ENCODE results near the gene TIMP2. TPM values are rescaled to one million over a fixed set of nuclear protein-coding genes. Genes with fewer than 3 reads are reported as not detected.

Gene TIMP2
- total and polyA plus RNA-seq, 2 experiments from 2014 or later, result 10.6 to 22.5 TPM

DNA sequence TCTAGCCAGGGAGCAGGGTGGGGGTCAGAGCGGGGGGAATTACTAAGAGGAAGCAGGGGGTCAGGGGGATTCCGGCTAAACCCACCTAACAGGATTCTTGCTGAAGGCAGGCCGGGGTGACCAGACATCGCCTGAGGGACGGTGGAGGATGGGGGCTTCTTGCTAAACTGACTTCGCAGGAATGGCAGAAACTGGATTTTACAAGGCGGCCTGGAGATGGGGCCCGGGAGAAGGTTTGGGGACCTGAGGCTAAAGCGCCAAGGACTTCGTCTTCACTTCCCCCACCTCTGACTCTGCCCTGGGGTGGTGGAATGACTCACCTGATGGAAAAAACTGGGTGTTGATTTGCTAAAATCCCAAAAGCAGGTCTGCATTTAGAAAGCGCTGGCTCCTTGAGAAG, 31.1 kb upstream of the TIMP2 start:
- Histone ChIP-seq H3K27ac (ENCODE audit: low read depth) (no peak overlapping the region), H3K27me3 (ENCODE audit: insufficient read depth) (no peaks in the 10 kb centered on the region), H2AFZ (0 out of 2 replicates have a peak overlapping the region, but pooled peaks have one; percentile 18), H3K4me2 (no peak overlapping the region), H3K9me2 (ENCODE audit: insufficient read depth) (no peaks in the 10 kb centered on the region), H3K79me2 (replicated peaks; ENCODE audit: insufficient read depth) (no peaks in the 10 kb centered on the region), H3F3A (replicated peaks; ENCODE audit: low read depth) (no peaks in the 10 kb centered on the region), H3K4me1 (ENCODE audit: insufficient read depth) (no peaks in the 10 kb centered on the region), H3K36me3 (ENCODE audit: insufficient read depth) (no peaks in the 10 kb centered on the region), H4K20me1 (replicated peaks; ENCODE audit: insufficient read depth) (no peaks in the 10 kb centered on the region; the same call in 1 of the 2 replicates), H3K4me3 (no peak overlapping the region)
- H3K36me3 Mint-ChIP-seq (ENCODE audit: low read depth), result 0 out of 3 replicates have a peak, but pooled peaks cover 1% of the 10 kb centered on the region
- H3K4me1 Mint-ChIP-seq, result peaks cover 7% of the 10 kb centered on the region; the same call in 2 of the 3 replicates
- H3K4me3 Mint-ChIP-seq, result no peak overlapping the region
- H3K27me3 Mint-ChIP-seq (ENCODE audit: insufficient read depth, low read depth, poor library complexity), result peaks cover 12% of the 10 kb centered on the region
- DNase-seq (ENCODE audit: low spot score) (no peak), ATAC-seq (no peak)
- peaks cover 4% of the 10 kb centered on the region; the same call in 2 of the 3 replicates for H3K9me3 Mint-ChIP-seq
- no peak for TF ChIP-seq JUNB (IDR thresholded peaks at IDR 0.05; ENCODE audit: unreplicated experiment)
- no peak for TF ChIP-seq ZNF331 (CRISPR knock-in tag; IDR thresholded peaks at IDR 0.05; ENCODE audit: low read depth)
- no peak for TF ChIP-seq STAT1 (IDR thresholded peaks at IDR 0.05; ENCODE audit: unreplicated experiment)
- TF ChIP-seq EZH2 (IDR thresholded peaks at IDR 0.05; ENCODE audit: low read depth, unreplicated experiment), result no peak
- TF ChIP-seq EZH2phosphoT487 (IDR thresholded peaks at IDR 0.05; ENCODE audit: unreplicated experiment), result no peak
- TF ChIP-seq, protein P1, sequence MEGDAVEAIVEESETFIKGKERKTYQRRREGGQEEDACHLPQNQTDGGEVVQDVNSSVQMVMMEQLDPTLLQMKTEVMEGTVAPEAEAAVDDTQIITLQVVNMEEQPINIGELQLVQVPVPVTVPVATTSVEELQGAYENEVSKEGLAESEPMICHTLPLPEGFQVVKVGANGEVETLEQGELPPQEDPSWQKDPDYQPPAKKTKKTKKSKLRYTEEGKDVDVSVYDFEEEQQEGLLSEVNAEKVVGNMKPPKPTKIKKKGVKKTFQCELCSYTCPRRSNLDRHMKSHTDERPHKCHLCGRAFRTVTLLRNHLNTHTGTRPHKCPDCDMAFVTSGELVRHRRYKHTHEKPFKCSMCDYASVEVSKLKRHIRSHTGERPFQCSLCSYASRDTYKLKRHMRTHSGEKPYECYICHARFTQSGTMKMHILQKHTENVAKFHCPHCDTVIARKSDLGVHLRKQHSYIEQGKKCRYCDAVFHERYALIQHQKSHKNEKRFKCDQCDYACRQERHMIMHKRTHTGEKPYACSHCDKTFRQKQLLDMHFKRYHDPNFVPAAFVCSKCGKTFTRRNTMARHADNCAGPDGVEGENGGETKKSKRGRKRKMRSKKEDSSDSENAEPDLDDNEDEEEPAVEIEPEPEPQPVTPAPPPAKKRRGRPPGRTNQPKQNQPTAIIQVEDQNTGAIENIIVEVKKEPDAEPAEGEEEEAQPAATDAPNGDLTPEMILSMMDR (conservative IDR thresholded peaks at IDR 0.05; ENCODE audit: low read depth in 2 of 2), result no peak
- TF ChIP-seq, protein P2, sequence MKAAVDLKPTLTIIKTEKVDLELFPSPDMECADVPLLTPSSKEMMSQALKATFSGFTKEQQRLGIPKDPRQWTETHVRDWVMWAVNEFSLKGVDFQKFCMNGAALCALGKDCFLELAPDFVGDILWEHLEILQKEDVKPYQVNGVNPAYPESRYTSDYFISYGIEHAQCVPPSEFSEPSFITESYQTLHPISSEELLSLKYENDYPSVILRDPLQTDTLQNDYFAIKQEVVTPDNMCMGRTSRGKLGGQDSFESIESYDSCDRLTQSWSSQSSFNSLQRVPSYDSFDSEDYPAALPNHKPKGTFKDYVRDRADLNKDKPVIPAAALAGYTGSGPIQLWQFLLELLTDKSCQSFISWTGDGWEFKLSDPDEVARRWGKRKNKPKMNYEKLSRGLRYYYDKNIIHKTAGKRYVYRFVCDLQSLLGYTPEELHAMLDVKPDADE (IDR thresholded peaks at IDR 0.05), result no peak
- TF ChIP-seq, protein P3, sequence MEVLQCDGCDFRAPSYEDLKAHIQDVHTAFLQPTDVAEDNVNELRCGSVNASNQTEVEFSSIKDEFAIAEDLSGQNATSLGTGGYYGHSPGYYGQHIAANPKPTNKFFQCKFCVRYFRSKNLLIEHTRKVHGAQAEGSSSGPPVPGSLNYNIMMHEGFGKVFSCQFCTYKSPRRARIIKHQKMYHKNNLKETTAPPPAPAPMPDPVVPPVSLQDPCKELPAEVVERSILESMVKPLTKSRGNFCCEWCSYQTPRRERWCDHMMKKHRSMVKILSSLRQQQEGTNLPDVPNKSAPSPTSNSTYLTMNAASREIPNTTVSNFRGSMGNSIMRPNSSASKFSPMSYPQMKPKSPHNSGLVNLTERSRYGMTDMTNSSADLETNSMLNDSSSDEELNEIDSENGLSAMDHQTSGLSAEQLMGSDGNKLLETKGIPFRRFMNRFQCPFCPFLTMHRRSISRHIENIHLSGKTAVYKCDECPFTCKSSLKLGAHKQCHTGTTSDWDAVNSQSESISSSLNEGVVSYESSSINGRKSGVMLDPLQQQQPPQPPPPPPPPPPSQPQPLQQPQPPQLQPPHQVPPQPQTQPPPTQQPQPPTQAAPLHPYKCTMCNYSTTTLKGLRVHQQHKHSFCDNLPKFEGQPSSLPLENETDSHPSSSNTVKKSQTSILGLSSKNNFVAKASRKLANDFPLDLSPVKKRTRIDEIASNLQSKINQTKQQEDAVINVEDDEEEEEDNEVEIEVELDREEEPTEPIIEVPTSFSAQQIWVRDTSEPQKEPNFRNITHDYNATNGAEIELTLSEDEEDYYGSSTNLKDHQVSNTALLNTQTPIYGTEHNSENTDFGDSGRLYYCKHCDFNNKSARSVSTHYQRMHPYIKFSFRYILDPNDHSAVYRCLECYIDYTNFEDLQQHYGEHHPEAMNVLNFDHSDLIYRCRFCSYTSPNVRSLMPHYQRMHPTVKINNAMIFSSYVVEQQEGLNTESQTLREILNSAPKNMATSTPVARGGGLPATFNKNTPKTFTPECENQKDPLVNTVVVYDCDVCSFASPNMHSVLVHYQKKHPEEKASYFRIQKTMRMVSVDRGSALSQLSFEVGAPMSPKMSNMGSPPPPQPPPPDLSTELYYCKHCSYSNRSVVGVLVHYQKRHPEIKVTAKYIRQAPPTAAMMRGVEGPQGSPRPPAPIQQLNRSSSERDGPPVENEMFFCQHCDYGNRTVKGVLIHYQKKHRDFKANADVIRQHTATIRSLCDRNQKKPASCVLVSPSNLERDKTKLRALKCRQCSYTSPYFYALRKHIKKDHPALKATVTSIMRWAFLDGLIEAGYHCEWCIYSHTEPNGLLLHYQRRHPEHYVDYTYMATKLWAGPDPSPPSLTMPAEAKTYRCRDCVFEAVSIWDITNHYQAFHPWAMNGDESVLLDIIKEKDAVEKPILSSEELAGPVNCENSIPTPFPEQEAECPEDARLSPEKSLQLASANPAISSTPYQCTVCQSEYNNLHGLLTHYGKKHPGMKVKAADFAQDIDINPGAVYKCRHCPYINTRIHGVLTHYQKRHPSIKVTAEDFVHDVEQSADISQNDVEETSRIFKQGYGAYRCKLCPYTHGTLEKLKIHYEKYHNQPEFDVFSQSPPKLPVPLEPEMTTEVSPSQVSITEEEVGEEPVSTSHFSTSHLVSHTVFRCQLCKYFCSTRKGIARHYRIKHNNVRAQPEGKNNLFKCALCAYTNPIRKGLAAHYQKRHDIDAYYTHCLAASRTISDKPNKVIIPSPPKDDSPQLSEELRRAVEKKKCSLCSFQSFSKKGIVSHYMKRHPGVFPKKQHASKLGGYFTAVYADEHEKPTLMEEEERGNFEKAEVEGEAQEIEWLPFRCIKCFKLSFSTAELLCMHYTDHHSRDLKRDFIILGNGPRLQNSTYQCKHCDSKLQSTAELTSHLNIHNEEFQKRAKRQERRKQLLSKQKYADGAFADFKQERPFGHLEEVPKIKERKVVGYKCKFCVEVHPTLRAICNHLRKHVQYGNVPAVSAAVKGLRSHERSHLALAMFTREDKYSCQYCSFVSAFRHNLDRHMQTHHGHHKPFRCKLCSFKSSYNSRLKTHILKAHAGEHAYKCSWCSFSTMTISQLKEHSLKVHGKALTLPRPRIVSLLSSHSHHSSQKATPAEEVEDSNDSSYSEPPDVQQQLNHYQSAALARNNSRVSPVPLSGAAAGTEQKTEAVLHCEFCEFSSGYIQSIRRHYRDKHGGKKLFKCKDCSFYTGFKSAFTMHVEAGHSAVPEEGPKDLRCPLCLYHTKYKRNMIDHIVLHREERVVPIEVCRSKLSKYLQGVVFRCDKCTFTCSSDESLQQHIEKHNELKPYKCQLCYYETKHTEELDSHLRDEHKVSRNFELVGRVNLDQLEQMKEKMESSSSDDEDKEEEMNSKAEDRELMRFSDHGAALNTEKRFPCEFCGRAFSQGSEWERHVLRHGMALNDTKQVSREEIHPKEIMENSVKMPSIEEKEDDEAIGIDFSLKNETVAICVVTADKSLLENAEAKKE (CRISPR knock-in tag; IDR thresholded peaks at IDR 0.05), result no peak
- no peak for TF ChIP-seq POLR2AphosphoS5 (IDR thresholded peaks at IDR 0.05; ENCODE audit: low read depth)
- no peak for TF ChIP-seq CREB1 (CRISPR knock-in tag; IDR thresholded peaks at IDR 0.05; ENCODE audit: low read depth)
- TF ChIP-seq, protein P4, sequence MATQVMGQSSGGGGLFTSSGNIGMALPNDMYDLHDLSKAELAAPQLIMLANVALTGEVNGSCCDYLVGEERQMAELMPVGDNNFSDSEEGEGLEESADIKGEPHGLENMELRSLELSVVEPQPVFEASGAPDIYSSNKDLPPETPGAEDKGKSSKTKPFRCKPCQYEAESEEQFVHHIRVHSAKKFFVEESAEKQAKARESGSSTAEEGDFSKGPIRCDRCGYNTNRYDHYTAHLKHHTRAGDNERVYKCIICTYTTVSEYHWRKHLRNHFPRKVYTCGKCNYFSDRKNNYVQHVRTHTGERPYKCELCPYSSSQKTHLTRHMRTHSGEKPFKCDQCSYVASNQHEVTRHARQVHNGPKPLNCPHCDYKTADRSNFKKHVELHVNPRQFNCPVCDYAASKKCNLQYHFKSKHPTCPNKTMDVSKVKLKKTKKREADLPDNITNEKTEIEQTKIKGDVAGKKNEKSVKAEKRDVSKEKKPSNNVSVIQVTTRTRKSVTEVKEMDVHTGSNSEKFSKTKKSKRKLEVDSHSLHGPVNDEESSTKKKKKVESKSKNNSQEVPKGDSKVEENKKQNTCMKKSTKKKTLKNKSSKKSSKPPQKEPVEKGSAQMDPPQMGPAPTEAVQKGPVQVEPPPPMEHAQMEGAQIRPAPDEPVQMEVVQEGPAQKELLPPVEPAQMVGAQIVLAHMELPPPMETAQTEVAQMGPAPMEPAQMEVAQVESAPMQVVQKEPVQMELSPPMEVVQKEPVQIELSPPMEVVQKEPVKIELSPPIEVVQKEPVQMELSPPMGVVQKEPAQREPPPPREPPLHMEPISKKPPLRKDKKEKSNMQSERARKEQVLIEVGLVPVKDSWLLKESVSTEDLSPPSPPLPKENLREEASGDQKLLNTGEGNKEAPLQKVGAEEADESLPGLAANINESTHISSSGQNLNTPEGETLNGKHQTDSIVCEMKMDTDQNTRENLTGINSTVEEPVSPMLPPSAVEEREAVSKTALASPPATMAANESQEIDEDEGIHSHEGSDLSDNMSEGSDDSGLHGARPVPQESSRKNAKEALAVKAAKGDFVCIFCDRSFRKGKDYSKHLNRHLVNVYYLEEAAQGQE (IDR thresholded peaks at IDR 0.05; ENCODE audit: unreplicated experiment), result no peak
- no peak for TF ChIP-seq ZNF114 (CRISPR knock-in tag; IDR thresholded peaks at IDR 0.05)
- no peak for TF ChIP-seq NANOG (IDR thresholded peaks at IDR 0.05; ENCODE audit: borderline replicate concordance)
- H3K27ac Mint-ChIP-seq, result no peak overlapping the region

Measured in GM23338 (cell line).